Testis (tissue), 3 donors: Measurements from ENCODE around the gene LRRN2. TPM values are rescaled to one million over a fixed set of nuclear protein-coding genes. Genes with fewer than 3 reads are reported as not detected.

ENCODE experiments used
- DNase-seq: peaks from one replicate; pipeline ENCODE4 v3.0.0-alpha.2; 2019
- H3K27ac ChIP-seq, 2 donors: fragments of 200-600 bp; sonication (generic); one replicate each; pipeline ENCODE4 v1.5.1; 2019
- H3K27me3 ChIP-seq: fragments of 200-600 bp; sonication (generic); one replicate; pipeline ENCODE4 v1.5.1; 2019
- H3K36me3 ChIP-seq: fragments of 200-600 bp; sonication (generic); one replicate; pipeline ENCODE4 v1.5.1; 2017; ENCODE audit warnings: low read depth; ENCODE audit errors: missing control alignments
- H3K4me1 ChIP-seq: fragments of 200-600 bp; sonication (generic); one replicate; pipeline ENCODE4 v1.5.1; 2019
- H3K4me3 ChIP-seq, 2 donors: fragments of 200-600 bp; sonication (generic); one replicate each; pipeline ENCODE4 v1.5.1; 2017 to 2019
- H3K9me3 ChIP-seq: fragments of 200-600 bp; sonication (generic); one replicate; pipeline ENCODE4 v1.5.1; 2017
- POLR2A ChIP-seq: fragments of 450-650 bp; IDR thresholded peaks from one replicate; pipeline ENCODE4 v1.6.1; 2017; ENCODE audit warnings: antibody characterized with exemption, mild to moderate bottlenecking, moderate library complexity
- WGBS, 2 donors: methylation state at CpG; one replicate each; pipeline ENCODE4 v1.1.5; 2018; 5-methylcytosine and 5-hydroxymethylcytosine counted together
- intact Hi-C: fragments of 100-400 bp; cut with DNase I; formaldehyde crosslinking; loops from one replicate; pipeline ENCODE4 v1.15.1; 2023; ENCODE audit warnings: low total_unique reads
- polyA plus RNA-seq: library from polyadenylated mRNA; stranded (reverse); fragments of 350-450 nt; fragmentation: Illumina TruSeq; extraction: RNeasy Lipid Tissue Mini Kit (QIAGEN cat#74804); gene quantifications from one replicate; pipeline ENCODE4 v1.2.3, GENCODE V29; 2014; ENCODE audit warnings: low read depth, low replicate concordance; ENCODE audit not compliant: insufficient read depth
- total RNA-seq, 2 donors: library from RNA; depleted of rRNA; stranded (reverse); fragments of >200 nt; gene quantifications; one replicate each; pipeline ENCODE4 v1.2.3, GENCODE V29; 2016
- TF ChIP-seq, protein P1 (sequence below), 3 experiments: fragments of 450-650 bp in 2 of 3; fragments of 200-600 bp in 1 of 3; sonication (generic) in 1 of 3; IDR thresholded peaks; one replicate each; pipeline ENCODE4 v1.5.1; 2016 to 2019; ENCODE audit warnings: antibody characterized with exemption in 3 of 3, mild to moderate bottlenecking in 2 of 3, moderate library complexity in 1 of 3

LRRN2 gene
- total and polyA plus RNA-seq, 3 donors from 2014 or later: 16.7 to 27.4 (median 19.5) TPM

DNA sequence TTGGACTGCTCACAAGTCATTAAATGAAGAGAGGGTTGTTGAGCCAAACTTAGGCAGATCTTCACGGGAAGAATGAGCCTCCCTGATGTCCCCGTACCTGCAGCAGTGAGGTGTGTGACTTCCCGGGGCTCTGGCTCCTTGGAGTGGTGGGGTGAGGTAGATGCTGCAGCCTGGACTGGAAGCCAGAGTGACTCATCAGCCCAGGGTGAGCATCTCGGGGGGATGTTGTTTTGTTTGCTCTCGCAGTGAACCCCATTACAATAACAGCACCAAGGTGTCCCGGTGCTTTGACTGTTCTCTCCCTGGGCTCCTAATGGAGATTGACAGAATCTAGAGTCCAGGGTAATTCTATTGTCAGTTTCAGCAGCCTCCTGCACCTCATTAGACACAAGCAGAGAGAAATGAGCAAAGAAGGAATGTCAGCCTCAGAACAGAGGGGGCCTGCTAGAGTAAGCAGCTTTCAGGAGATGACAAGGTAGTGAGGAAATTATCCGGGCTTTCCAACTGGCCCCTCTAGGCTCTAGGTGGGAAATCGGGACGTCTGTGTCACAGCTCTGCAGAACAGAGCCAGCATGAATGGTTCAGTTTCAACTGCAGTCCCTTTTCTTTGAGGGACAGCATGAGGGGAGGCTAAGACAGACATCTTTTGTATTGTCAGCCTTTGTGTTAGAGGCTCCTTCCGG lies 36.0 kb upstream of the LRRN2 start:
- H3K36me3 ChIP-seq: no peaks in the 10 kb centered on the region
- intact Hi-C loops: no loop called here
- no peaks in the 10 kb centered on the region for H3K9me3 ChIP-seq
- no peaks in the 10 kb centered on the region for H3K4me1 ChIP-seq
- no peak overlapping the region for H3K27ac ChIP-seq
- H3K27me3 ChIP-seq: no peaks in the 10 kb centered on the region
- no peak for DNase-seq
- H3K4me3 ChIP-seq: no peak overlapping the region
- 78% methylated on average over 6 to 10 of the region's 10 CpGs for WGBS, 2 donors
- TF ChIP-seq, protein P1, sequence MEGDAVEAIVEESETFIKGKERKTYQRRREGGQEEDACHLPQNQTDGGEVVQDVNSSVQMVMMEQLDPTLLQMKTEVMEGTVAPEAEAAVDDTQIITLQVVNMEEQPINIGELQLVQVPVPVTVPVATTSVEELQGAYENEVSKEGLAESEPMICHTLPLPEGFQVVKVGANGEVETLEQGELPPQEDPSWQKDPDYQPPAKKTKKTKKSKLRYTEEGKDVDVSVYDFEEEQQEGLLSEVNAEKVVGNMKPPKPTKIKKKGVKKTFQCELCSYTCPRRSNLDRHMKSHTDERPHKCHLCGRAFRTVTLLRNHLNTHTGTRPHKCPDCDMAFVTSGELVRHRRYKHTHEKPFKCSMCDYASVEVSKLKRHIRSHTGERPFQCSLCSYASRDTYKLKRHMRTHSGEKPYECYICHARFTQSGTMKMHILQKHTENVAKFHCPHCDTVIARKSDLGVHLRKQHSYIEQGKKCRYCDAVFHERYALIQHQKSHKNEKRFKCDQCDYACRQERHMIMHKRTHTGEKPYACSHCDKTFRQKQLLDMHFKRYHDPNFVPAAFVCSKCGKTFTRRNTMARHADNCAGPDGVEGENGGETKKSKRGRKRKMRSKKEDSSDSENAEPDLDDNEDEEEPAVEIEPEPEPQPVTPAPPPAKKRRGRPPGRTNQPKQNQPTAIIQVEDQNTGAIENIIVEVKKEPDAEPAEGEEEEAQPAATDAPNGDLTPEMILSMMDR (IDR thresholded peaks at IDR 0.05): no peak
- TF ChIP-seq POLR2A: no peak

DNA sequence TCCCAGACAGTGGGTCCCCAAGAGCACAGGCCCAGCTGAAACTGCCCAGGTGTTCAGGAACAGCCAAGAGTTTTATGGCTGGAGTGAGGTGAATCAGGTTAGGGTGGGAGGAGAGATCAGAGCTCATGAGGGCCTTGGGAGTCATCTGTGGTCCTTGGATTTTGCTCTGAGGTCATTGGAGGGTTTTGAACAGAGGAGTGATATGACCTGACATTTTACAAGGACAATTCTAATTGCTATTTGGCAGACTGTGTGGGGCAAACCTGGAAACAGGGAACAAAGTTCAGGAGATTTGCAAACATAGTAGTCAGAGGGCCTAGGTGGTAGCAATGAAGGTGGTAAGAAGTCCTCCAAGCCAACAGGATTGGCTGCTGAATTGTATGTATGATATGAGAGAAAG lies 31.1 kb upstream of the LRRN2 start:
- H3K27me3 ChIP-seq: no peaks in the 10 kb centered on the region
- H3K4me1 ChIP-seq: no peaks in the 10 kb centered on the region
- H3K27ac ChIP-seq: no peak overlapping the region
- no peak overlapping the region for H3K4me3 ChIP-seq
- no peak for DNase-seq
- no peak for TF ChIP-seq POLR2A
- TF ChIP-seq, protein P1 (IDR thresholded peaks at IDR 0.05): no peak
- intact Hi-C loops: no loop called here
- no peaks in the 10 kb centered on the region for H3K36me3 ChIP-seq
- no peaks in the 10 kb centered on the region for H3K9me3 ChIP-seq

DNA sequence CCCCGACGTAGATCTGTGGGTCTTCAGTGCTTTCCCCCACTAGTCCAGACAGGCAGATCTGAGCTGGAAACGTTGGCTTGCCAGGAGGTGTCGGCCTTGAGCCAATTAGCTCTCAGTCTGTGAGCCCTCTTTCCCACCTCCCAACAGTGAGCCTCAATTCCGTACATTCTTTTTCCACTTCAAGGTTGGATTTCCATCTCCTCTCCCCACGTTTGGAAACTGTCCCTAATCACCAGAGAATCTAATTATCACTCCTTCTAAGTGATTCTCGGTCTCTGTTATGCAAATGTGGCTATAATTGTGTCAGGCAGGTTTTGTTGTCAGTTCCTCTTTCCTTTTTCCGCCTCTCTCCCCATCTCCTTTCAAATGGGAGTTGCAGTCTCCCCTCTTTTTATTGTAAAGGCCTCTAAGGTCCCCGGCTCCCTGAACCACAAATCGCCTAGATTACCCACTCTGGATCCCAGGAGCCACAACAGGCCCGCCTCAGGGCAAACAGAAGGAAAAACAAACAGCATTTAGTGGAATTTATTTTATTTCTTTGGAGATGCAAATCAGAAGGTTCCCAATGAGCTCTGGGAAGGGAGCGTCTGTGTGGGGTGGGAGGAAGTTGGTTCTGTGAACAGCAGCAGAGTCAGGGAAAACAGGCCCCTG lies 29.4 kb upstream of the LRRN2 start:
- TF ChIP-seq, protein P1 (IDR thresholded peaks at IDR 0.05): no peak
- no peak for TF ChIP-seq POLR2A
- intact Hi-C loops: no loop called here
- H3K36me3 ChIP-seq: no peaks in the 10 kb centered on the region
- no peak for DNase-seq
- H3K4me3 ChIP-seq: no peak overlapping the region
- no peaks in the 10 kb centered on the region for H3K9me3 ChIP-seq
- no peaks in the 10 kb centered on the region for H3K4me1 ChIP-seq
- no peaks in the 10 kb centered on the region for H3K27me3 ChIP-seq
- WGBS, 2 donors: 78 to 81% methylated on average over 12 of the region's 12 CpGs
- no peak overlapping the region for H3K27ac ChIP-seq

DNA sequence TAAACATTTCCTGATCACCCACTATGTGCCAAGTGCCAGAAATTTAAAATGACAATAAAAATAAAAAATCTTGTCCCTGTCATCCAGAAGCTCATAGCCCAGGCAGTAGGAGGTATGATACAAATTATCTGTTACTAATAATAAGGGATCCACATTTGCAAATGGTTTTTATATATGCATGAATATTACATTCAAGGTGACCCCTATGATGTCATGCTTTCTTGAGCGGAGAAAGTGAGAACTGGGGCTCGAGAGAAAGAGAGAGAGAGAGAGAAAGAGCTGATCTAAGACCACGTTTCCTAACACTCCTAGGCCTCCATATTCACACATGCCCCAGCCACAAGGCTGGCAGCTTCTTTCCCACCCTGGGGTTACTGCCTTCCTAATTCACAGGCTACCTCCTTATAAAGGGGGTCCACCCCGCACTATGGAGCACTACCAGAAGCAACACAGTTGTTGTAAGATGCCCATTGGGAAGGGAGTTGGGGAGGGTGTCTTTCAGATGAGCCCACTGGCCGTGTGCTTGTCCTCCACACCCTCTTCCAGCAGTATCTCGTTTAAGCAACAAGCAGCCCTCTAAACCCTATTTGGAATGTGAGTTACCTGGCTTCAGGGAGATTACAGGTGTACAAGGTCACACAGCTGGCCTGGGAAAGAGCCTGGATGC lies 28.8 kb upstream of the LRRN2 start:
- intact Hi-C loops: no loop called here
- DNase-seq: no peak
- no peaks in the 10 kb centered on the region for H3K27me3 ChIP-seq

More for the DNA sequence above, 28.8 kb upstream of the LRRN2 start:
- Histone ChIP-seq H3K4me3 (no peak overlapping the region), H3K9me3 (no peaks in the 10 kb centered on the region), H3K36me3 (no peaks in the 10 kb centered on the region), H3K4me1 (no peaks in the 10 kb centered on the region), H3K27ac (no peak overlapping the region)
- WGBS, 2 donors: 79 to 85% methylated on average over 6 of the region's 6 CpGs
- TF ChIP-seq, protein P1 (IDR thresholded peaks at IDR 0.05): no peak
- TF ChIP-seq POLR2A: no peak
